SU-DHL-6 (cell line): ENCODE results near the gene SLC16A12.

Source experiments
- H2AFZ ChIP-seq: fragments of 200-600 bp; sonication (generic); 2 replicates; pipeline ENCODE4 v1.6.1; 2014; ENCODE audit warnings: low read depth, mild to moderate bottlenecking, moderate library complexity, mixed read lengths, antibody characterized with exemption, low read length; ENCODE audit not compliant: severe bottlenecking
- H3F3A ChIP-seq: fragments of 200-600 bp; shearing (Covaris generic); 2 replicates; pipeline ENCODE4 v1.6.0; 2016; ENCODE audit warnings: antibody characterized with exemption, mild to moderate bottlenecking; ENCODE audit not compliant: insufficient read depth
- H3K27ac ChIP-seq: fragments of 200-600 bp; sonication (generic); 2 replicates; pipeline ENCODE4 v1.5.1; 2016; ENCODE audit warnings: low read depth, mild to moderate bottlenecking, low read length, moderate library complexity, mixed read lengths
- H3K27me3 ChIP-seq: fragments of 200-600 bp; sonication (generic), shearing (Covaris generic); 2 replicates; pipeline ENCODE4 v1.6.0; 2014; ENCODE audit warnings: mild to moderate bottlenecking, low read length
- H3K36me3 ChIP-seq: fragments of 200-600 bp; sonication (generic); 2 replicates; pipeline ENCODE4 v1.6.1; 2014; ENCODE audit warnings: mild to moderate bottlenecking, low read length, mixed read lengths
- H3K4me2 ChIP-seq: fragments of 300-600, 200-600 bp; shearing (Covaris generic), sonication (generic); 2 replicates; pipeline ENCODE4 v1.6.0; 2014; ENCODE audit warnings: low read length, low read depth, mild to moderate bottlenecking; ENCODE audit not compliant: poor library complexity, severe bottlenecking
- H3K4me3 ChIP-seq: fragments of 200-600 bp; sonication (generic); 2 replicates; pipeline ENCODE4 v1.5.1; 2014; ENCODE audit warnings: antibody characterized with exemption, low read length, mild to moderate bottlenecking, mixed read lengths; ENCODE audit not compliant: insufficient read depth, poor library complexity, severe bottlenecking
- H3K79me2 ChIP-seq: fragments of 200-600 bp; sonication (generic); 2 replicates; pipeline ENCODE4 v1.6.1; 2014; ENCODE audit warnings: mild to moderate bottlenecking, low read length, moderate library complexity; ENCODE audit not compliant: insufficient read depth
- H3K9ac ChIP-seq: fragments of 200-600 bp; sonication (generic); 2 replicates; pipeline ENCODE4 v1.7.0; 2014; ENCODE audit warnings: mild to moderate bottlenecking, low read length
- H3K9me2 ChIP-seq: fragments of 200-600 bp; sonication (generic); replicated peaks from 2 replicates; pipeline ENCODE4 v1.6.1; 2014; ENCODE audit warnings: low read length; ENCODE audit not compliant: insufficient read depth
- H3K9me3 ChIP-seq: fragments of 200-600 bp; sonication (generic); 2 replicates; pipeline ENCODE4 v1.6.1; 2014; ENCODE audit warnings: low read length, mixed read lengths; ENCODE audit not compliant: insufficient read depth
- H4K20me1 ChIP-seq: fragments of 200-600 bp; sonication (generic); 2 replicates; pipeline ENCODE4 v1.6.1; 2014; ENCODE audit warnings: low read depth, mild to moderate bottlenecking, antibody characterized with exemption, low read length, moderate library complexity, mixed read lengths
- EZH2phosphoT487 ChIP-seq: fragments of 200-600 bp; sonication (generic), shearing (Covaris generic); conservative IDR thresholded peaks from 2 replicates; pipeline ENCODE4 v1.6.1; 2018; ENCODE audit warnings: mild to moderate bottlenecking, antibody characterized with exemption, low read length, moderate library complexity, mixed read lengths
- TF ChIP-seq, protein P1 (sequence below): fragments of 200-600 bp; sonication (generic); IDR thresholded peaks from one replicate; pipeline ENCODE4 v1.5.1; 2017; ENCODE audit warnings: antibody characterized with exemption, mild to moderate bottlenecking, low read length, moderate library complexity; ENCODE audit not compliant: insufficient read depth, poor library complexity, severe bottlenecking

Gene SLC16A12

DNA sequence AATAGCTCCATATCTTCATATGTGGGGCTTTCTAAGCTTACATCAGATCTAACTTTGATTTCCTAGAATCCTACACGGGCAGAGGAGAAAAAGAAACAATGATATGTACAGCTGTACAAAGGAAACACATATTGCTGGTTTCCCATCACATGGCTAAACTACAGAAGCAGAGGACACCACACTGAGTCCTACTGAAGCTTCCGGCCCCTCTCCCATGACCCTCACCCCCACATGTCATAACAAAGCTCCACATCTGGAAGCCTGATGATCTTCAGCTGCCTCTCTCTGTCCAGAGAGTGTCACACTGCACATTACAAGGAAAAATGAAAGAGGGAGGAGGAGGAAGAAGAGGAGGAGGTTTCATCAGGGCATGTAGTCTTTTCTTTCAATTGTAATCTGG is 14.0 kb downstream of the SLC16A12 start:
- no peak for TF ChIP-seq EZH2phosphoT487
- TF ChIP-seq, protein P1, sequence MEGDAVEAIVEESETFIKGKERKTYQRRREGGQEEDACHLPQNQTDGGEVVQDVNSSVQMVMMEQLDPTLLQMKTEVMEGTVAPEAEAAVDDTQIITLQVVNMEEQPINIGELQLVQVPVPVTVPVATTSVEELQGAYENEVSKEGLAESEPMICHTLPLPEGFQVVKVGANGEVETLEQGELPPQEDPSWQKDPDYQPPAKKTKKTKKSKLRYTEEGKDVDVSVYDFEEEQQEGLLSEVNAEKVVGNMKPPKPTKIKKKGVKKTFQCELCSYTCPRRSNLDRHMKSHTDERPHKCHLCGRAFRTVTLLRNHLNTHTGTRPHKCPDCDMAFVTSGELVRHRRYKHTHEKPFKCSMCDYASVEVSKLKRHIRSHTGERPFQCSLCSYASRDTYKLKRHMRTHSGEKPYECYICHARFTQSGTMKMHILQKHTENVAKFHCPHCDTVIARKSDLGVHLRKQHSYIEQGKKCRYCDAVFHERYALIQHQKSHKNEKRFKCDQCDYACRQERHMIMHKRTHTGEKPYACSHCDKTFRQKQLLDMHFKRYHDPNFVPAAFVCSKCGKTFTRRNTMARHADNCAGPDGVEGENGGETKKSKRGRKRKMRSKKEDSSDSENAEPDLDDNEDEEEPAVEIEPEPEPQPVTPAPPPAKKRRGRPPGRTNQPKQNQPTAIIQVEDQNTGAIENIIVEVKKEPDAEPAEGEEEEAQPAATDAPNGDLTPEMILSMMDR: no peak
- Histone ChIP-seq H3K36me3 (no peaks in the 10 kb centered on the region), H3K4me3 (no peak overlapping the region), H3K9ac (no peak overlapping the region), H3K27ac (no peak overlapping the region), H3K9me2 (no peaks in the 10 kb centered on the region), H3K4me2 (no peak overlapping the region), H3K79me2 (no peaks in the 10 kb centered on the region), H3K27me3 (no peaks in the 10 kb centered on the region; the same call in 1 of the 2 replicates), H2AFZ (no peak overlapping the region), H4K20me1 (no peaks in the 10 kb centered on the region), H3F3A (no peaks in the 10 kb centered on the region), H3K9me3 (no peaks in the 10 kb centered on the region)

GRCh38 chr10:89520706-89521105 is 14.7 kb downstream of the SLC16A12 start:
- no peaks in the 10 kb centered on the region for H3K36me3 ChIP-seq
- H3K9ac ChIP-seq: no peak overlapping the region
- TF ChIP-seq EZH2phosphoT487: no peak
- TF ChIP-seq, protein P1: no peak
- H3K27ac ChIP-seq: no peak overlapping the region
- H3K4me2 ChIP-seq: no peak overlapping the region
- H3K4me3 ChIP-seq: no peak overlapping the region
- no peaks in the 10 kb centered on the region for H3K79me2 ChIP-seq
- H4K20me1 ChIP-seq: no peaks in the 10 kb centered on the region
- H3K9me2 ChIP-seq: no peaks in the 10 kb centered on the region
- no peaks in the 10 kb centered on the region; the same call in 1 of the 2 replicates for H3K27me3 ChIP-seq
- no peaks in the 10 kb centered on the region for H3F3A ChIP-seq
- no peak overlapping the region for H2AFZ ChIP-seq
- H3K9me3 ChIP-seq: no peaks in the 10 kb centered on the region

DNA sequence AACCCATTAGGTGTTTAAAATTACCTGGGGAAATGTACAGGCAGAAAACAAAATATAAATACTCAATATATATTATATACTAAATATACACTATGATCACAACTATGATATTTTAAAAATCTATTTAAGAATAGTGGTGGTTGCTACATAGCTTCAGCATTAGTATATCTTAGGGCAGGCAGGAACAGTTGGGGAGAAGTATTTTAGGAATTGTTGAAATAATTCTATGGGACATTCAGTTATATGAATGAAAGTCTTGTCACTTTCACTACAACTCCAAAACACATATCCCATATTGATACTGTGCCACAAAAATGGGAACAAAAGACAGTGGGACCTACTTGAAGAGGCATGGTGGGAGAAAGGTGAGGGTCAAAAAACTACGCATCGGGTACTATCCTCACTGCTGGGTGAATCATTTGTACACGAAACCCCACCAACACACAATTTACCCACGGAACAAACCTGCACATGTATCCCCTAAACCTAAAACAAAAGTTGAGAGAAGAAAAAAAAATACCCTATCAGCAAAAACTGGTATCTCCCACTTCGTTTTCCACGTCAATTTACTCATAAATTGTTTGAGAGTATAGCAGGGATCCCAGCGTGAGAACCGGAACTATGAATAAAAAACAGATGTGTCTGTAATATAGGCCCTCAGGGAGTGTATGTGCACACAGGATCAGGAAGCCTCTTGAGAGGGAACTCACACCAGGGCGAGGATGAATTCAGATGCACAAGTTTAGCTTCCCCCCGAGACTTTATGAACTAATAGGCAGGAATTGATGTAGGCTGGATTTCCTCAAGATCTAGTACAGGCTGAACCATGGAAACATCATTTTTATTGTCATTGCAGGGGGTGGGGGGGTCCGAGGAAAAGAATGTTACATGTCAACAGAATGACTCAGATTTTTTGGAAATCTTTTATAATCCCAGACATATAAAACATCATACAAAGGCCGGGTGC is 16.2 kb downstream of the SLC16A12 start:
- Histone ChIP-seq H3K9me3 (no peaks in the 10 kb centered on the region), H4K20me1 (no peaks in the 10 kb centered on the region), H3K27me3 (no peaks in the 10 kb centered on the region; the same call in 1 of the 2 replicates), H3K4me3 (no peak overlapping the region), H3K79me2 (no peaks in the 10 kb centered on the region), H3K9me2 (no peaks in the 10 kb centered on the region), H3K9ac (no peak overlapping the region), H3F3A (no peaks in the 10 kb centered on the region), H3K27ac (no peak overlapping the region), H2AFZ (no peak overlapping the region), H3K36me3 (no peaks in the 10 kb centered on the region), H3K4me2 (no peak overlapping the region)
- TF ChIP-seq, protein P1: no peak
- no peak for TF ChIP-seq EZH2phosphoT487
